CD4-positive, alpha-beta T cell (primary cell): ENCODE measurements around the gene PCCA. TPM values are rescaled to one million over a fixed set of nuclear protein-coding genes. Genes with fewer than 3 reads are reported as not detected.
"Not testable (repeated sequence)": the region's sequence is repeated elsewhere in the genome, so short reads cannot be mapped to it uniquely, and the experiment has no call there.

Source experiments
- ATAC-seq: fragments of 200-7000 bp; cut with Tn5 transposase; one replicate; pipeline ENCODE4 v1.10.0; 2022; ENCODE audit warnings: mild to moderate bottlenecking; ENCODE audit not compliant: poor library complexity
- CTCF ChIA-PET: fragments of 350-600 bp; sonication (Branson Sonifier 250); formaldehyde crosslinking; loops from one replicate; lab custom pipeline; 2021; ENCODE audit warnings: antibody characterized with exemption, inconsistent platforms; lab: Charles Lee
- POLR2A ChIA-PET: fragments of 350-600 bp; sonication (Branson Sonifier 250); formaldehyde crosslinking; loops from one replicate; lab custom pipeline; 2021; ENCODE audit warnings: antibody characterized with exemption, inconsistent platforms; lab: Charles Lee
- DNase-seq, 14 experiments: peaks; one replicate each; pipeline ENCODE4 v3.0.0-alpha.2; 2013 to 2020; ENCODE audit warnings: mixed read lengths in 2 of 14
- H3K27ac ChIP-seq, 2 donors: one replicate each; pipeline versions ENCODE4 v1.5.1 to v1.7.0; 2013; ENCODE audit warnings: low read length in 2 of 2, low read depth in 1 of 2, mild to moderate bottlenecking in 1 of 2
- H3K27me3 ChIP-seq, 2 experiments: 1 replicate in 1 of 2; 2 replicates in 1 of 2; pipeline versions ENCODE4 v1.6.1 to v1.7.0; 2013; ENCODE audit warnings: low read length in 2 of 2, control low read depth in 1 of 2, mild to moderate bottlenecking in 1 of 2, moderate library complexity in 1 of 2; ENCODE audit not compliant: insufficient read depth in 2 of 2, control insufficient read depth in 1 of 2
- H3K36me3 ChIP-seq: one replicate; pipeline ENCODE4 v1.6.1; 2013; ENCODE audit warnings: low read length, control low read depth; ENCODE audit not compliant: insufficient read depth
- H3K4me1 ChIP-seq: one replicate; pipeline ENCODE4 v1.6.1; 2013; ENCODE audit warnings: low read length, control low read depth; ENCODE audit not compliant: insufficient read depth
- H3K4me3 ChIP-seq: one replicate; pipeline ENCODE4 v1.5.1; 2013; ENCODE audit warnings: mild to moderate bottlenecking, low read length, moderate library complexity
- H3K9me3 ChIP-seq, 2 experiments: 1 replicate in 1 of 2; 2 replicates in 1 of 2; pipeline versions ENCODE4 v1.6.1 to v1.7.0; 2013; ENCODE audit warnings: low read length in 2 of 2, mild to moderate bottlenecking in 2 of 2, control low read depth in 1 of 2, moderate library complexity in 1 of 2; ENCODE audit not compliant: control insufficient read depth in 1 of 2, insufficient read depth in 1 of 2
- H3K27ac Mint-ChIP-seq: one replicate; pipeline ENCODE4 v1.8.0; 2020; ENCODE audit warnings: mixed read lengths
- H3K27me3 Mint-ChIP-seq: one replicate; pipeline ENCODE4 v1.8.0; 2021; ENCODE audit warnings: mixed read lengths
- H3K36me3 Mint-ChIP-seq: one replicate; pipeline ENCODE4 v1.8.0; 2021; ENCODE audit warnings: low read depth, mixed read lengths
- H3K4me1 Mint-ChIP-seq: one replicate; pipeline ENCODE4 v1.8.0; 2021; ENCODE audit warnings: low read depth, mixed read lengths
- H3K4me3 Mint-ChIP-seq: one replicate; pipeline ENCODE4 v1.8.0; 2020; ENCODE audit warnings: mild to moderate bottlenecking, mixed read lengths
- H3K9me3 Mint-ChIP-seq: one replicate; pipeline ENCODE4 v1.8.0; 2020; ENCODE audit warnings: mixed read lengths
- CTCF ChIP-seq: fragments of 200-600 bp; IDR thresholded peaks from one replicate; pipeline ENCODE4 v1.8.0; 2022; ENCODE audit warnings: antibody characterized with exemption, mild to moderate bottlenecking
- intact Hi-C, 2 experiments: fragments of 100-400 bp; cut with DNase I in 1 of 2; cut with micrococcal nuclease in 1 of 2; formaldehyde crosslinking; loops; one replicate each; pipeline versions ENCODE4 v1.15.1 to v1.9.0; 2023 to 2025; cut with DNase I, micrococcal nuclease
- total RNA-seq, 174 experiments: library from RNA in 2 of 174; stranded (reverse) in 2 of 174; gene quantifications; one replicate each; pipeline ENCODE4 v1.2.3 and lab custom pipeline; 2021 to 2026

PCCA gene
- total RNA-seq, 2 experiments from 2014 or later, result 4.7 to 5.2 TPM

GRCh38 chr13:100306434-100306999 is 217.6 kb downstream of the PCCA start:
- H3K4me1 ChIP-seq, result no peaks in the 10 kb centered on the region
- no peaks in the 10 kb centered on the region for H3K9me3 Mint-ChIP-seq
- no peak overlapping the region for H3K27ac Mint-ChIP-seq
- H3K4me3 Mint-ChIP-seq, result no peak overlapping the region
- H3K27me3 Mint-ChIP-seq, result no peaks in the 10 kb centered on the region
- H3K36me3 ChIP-seq, result no peaks in the 10 kb centered on the region
- no peak for ATAC-seq
- ChIA-PET POLR2A (no interaction called here), CTCF (interaction anchor here (0.5 kb wide), 1 partner anchor 60 kb away, joined by 4 read pairs; no protein-coding TSS in a partner anchor)
- no peaks in the 10 kb centered on the region for H3K9me3 ChIP-seq
- TF ChIP-seq CTCF, result no peak
- H3K4me1 Mint-ChIP-seq, result no peaks in the 10 kb centered on the region
- H3K27me3 ChIP-seq, result no peaks in the 10 kb centered on the region
- H3K27ac ChIP-seq, result no peak overlapping the region
- peaks cover 21% of the 10 kb centered on the region for H3K36me3 Mint-ChIP-seq
- DNase-seq, result no peak
- no peak overlapping the region for H3K4me3 ChIP-seq
- intact Hi-C loops, result no loop called here

- no peak for TF ChIP-seq CTCF
- CTCF ChIA-PET, result no interaction called here
- intact Hi-C loops, result no loop called here
- Histone ChIP-seq H3K36me3 (no peaks in the 10 kb centered on the region), H3K9me3 (no peaks in the 10 kb centered on the region), H3K27me3 (no peaks in the 10 kb centered on the region), H3K27ac (no peak overlapping the region), H3K4me1 (no peaks in the 10 kb centered on the region), H3K4me3 (no peak overlapping the region)
- H3K9me3 Mint-ChIP-seq, result peaks cover 2% of the 10 kb centered on the region
- no peaks in the 10 kb centered on the region for H3K27me3 Mint-ChIP-seq
- no peaks in the 10 kb centered on the region for H3K4me1 Mint-ChIP-seq
- POLR2A ChIA-PET, result no interaction called here
- H3K4me3 Mint-ChIP-seq, result no peak overlapping the region
- no peak for ATAC-seq
- DNase-seq, result no peak
- no peak overlapping the region for H3K27ac Mint-ChIP-seq
- peaks cover 65% of the 10 kb centered on the region for H3K36me3 Mint-ChIP-seq
Measured at GRCh38 chr13:100314132-100314910, 225.4 kb downstream of the PCCA start.

- H3K4me1 Mint-ChIP-seq, result no peaks in the 10 kb centered on the region
- peaks cover 2% of the 10 kb centered on the region for H3K9me3 Mint-ChIP-seq
- H3K27ac Mint-ChIP-seq, result no peak overlapping the region
- ChIA-PET POLR2A (no interaction called here), CTCF (no interaction called here)
- H3K4me3 ChIP-seq, result no peak overlapping the region
- TF ChIP-seq CTCF, result no peak
- intact Hi-C loops, result no loop called here
- no peaks in the 10 kb centered on the region for H3K4me1 ChIP-seq
- DNase-seq (no peak), ATAC-seq (no peak)
- H3K27me3 Mint-ChIP-seq, result no peaks in the 10 kb centered on the region
- peaks cover 59% of the 10 kb centered on the region for H3K36me3 Mint-ChIP-seq
- H3K27ac ChIP-seq, result no peak overlapping the region
- no peaks in the 10 kb centered on the region for H3K9me3 ChIP-seq
- no peaks in the 10 kb centered on the region for H3K27me3 ChIP-seq
- H3K4me3 Mint-ChIP-seq, result no peak overlapping the region
- H3K36me3 ChIP-seq, result no peaks in the 10 kb centered on the region
Measured at GRCh38 chr13:100315522-100315921, 226.6 kb downstream of the PCCA start.

GRCh38 chr13:100318473-100318872 is 229.6 kb downstream of the PCCA start:
- POLR2A ChIA-PET, H3K27me3 Mint-ChIP-seq, H3K9me3 Mint-ChIP-seq, H3K4me1 ChIP-seq, H3K4me3 ChIP-seq, H3K27me3 ChIP-seq, ATAC-seq, CTCF ChIA-PET, H3K36me3 ChIP-seq, H3K9me3 ChIP-seq, H3K27ac ChIP-seq, H3K4me3 Mint-ChIP-seq, DNase-seq, H3K27ac Mint-ChIP-seq, intact Hi-C loops, H3K4me1 Mint-ChIP-seq: not testable (repeated sequence)
- peaks cover 44% of the 10 kb centered on the region for H3K36me3 Mint-ChIP-seq
